Activated naive CD8-positive, alpha-beta T cell treated with anti-CD3 and anti-CD28 coated beads, Interleukin-2, amount 50 U/mL, for 16 hours (primary cell): ENCODE data around the gene CALML3.
A peak's percentile ranks its signal among the peaks of the same experiment; 100 is the strongest.

Source experiments
- DNase-seq: peaks from one replicate; pipeline ENCODE4 v3.0.0-alpha.2; 2020; ENCODE audit warnings: low read depth, low spot score

The CALML3 gene

GRCh38 chr10:5538892-5539651 is 14.3 kb downstream of the CALML3 start:
- no peak for DNase-seq

DNA sequence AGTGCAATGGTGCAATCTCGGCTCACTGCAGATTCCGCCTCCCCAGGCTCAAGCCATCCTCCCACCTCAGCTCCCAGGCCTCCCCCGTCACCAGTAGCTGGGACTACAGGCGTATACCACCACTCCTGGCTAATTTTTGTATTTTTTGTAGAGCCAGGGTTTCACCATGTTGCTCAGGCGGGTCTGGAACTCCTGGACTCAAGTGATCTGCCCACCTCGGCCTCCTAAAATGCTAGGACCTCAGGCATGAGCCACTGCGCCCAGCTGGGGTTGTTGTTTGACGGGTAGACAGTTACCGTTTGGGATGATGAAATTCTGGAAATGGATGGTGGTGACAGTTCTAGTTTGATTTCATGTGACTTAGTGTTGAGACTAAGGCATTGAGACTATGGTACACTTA is 15.3 kb downstream of the CALML3 start:
- DNase-seq = no peak

DNA sequence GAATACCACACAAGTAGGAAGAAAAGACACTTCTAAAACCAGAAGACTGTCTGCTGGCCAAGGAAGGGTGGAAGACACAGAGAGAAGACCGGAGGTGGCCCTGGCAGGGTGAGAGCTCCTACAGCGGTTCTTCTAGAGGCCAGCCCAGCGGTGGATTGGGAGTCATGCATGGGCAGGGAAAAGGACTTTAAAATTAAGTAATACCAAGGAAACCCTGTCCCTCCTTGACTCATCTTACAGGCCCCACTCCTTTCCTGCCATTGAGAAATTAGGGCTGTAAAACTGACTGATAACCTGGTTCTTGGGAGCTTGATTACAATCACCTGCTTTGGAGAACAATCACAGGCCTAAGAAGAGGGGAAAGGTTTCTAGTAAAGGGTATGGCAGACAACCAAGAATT is 16.1 kb downstream of the CALML3 start:
- no peak for DNase-seq

DNA sequence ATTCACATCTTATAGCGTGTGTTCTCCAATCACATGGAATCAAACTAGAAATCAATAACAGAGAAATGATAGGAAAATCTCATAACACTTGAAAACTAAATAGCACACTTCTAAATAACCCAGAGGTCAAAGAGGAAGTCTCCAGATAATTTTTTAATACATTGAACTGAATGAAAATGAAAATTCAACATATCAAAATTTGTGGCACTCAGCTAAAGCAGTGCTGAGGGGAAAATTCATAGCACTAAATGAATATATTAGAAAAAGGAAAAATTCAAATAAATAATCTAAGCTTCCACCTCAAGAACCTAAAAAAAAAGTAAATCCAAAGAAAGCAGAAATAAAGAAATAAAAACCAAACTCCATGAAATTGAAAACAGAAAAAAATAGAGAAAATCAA is 17.3 kb downstream of the CALML3 start:
- DNase-seq = no peak

- no peak for DNase-seq
Observed at GRCh38 chr10:5543623-5544022, 18.9 kb downstream of the CALML3 start.

DNA sequence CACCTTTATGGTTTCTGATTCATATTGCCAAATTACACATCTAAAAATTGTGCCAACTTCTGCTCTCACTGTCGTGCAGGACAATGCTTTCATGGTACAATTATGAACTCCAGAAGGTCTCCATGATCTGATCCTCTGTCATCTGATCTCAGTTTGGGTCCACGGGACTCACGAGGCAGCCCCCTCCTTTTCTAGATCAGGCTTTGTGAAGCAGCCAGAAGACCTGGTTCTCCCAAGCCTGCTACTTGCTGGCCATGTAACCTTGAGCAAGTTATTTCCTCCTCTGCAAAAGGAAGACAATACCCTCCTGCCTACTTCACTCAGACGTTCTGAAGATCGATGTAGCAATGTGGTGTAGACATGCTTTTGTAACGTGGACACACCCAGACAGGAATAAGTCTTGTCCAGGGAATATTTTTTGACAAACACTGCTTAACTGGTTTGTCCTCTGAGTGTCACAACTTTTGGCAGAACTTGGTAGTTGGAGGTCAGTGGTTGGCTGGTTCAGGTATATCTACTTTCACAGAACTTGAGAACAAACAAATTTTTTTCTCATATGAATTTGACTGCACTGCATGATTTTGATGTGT is 19.6 kb downstream of the CALML3 start:
- no peak for DNase-seq

DNA sequence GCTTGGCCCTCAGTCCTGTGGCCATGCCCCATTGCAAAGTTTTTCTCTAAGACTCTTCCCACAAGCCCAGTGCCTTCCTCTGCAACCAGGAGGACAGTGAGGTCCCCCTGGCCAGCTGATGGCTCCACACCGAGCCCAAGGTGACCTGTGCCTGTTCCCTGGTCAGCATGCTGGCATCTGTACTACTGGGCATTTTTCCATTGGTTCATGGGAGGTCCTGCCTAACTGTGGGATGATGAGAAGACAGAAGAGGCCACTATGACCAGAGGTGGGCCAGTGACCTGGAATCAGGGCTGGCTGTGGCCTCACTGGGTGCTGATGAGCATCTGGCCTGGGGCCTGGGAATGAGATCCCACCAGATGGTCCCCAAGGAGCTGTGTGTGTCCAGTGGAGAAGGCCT is 20.2 kb downstream of the CALML3 start:
- DNase-seq = no peak

GRCh38 chr10:5545426-5545777 is 20.6 kb downstream of the CALML3 start:
- DNase-seq = no peak

DNA sequence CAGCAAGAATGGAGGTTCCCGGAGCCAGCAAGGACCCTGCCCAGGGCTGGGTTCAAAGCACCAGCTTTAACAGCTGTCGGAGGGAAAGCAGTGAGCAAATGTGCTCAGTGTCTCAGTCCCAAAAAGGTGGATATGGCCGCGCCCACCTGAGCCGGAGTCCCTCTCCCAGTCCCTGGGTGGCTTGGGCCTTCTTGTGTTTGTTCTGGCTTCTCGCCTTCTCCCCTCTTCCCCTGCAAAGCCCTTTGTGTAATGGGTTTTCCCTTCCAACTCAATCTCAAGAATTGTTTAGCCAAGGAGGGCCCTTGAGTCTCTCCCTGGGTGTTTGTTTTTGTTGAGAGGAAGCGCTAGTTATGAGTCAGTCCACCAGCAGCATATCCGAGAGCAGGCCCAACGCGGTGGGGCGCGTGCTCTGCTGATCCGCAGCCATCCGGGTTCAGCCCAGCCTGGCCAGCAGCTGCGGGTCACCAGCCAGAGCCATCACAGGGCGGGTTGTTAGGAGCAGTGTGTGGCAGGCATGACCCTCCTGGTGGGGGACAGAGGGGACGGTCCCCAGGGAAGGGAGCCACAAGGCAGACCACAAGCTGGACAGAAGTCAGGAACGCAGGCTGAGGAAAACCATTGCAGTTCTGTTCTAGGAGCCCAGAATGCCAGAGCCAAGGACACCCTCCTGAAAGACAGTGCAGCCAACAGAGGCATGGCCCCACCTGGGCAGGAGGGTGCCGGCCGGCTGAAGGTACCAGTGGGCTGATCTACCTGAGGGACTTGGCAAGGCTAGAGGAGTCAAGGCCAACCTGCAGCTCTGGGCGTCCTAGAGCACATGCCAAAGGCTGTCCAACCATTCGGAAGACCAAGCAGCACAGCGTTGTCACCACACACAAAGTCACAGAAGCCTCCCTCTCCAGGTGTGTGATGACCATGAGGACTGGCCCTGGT is 21.3 kb downstream of the CALML3 start:
- DNase-seq = no peak

DNA sequence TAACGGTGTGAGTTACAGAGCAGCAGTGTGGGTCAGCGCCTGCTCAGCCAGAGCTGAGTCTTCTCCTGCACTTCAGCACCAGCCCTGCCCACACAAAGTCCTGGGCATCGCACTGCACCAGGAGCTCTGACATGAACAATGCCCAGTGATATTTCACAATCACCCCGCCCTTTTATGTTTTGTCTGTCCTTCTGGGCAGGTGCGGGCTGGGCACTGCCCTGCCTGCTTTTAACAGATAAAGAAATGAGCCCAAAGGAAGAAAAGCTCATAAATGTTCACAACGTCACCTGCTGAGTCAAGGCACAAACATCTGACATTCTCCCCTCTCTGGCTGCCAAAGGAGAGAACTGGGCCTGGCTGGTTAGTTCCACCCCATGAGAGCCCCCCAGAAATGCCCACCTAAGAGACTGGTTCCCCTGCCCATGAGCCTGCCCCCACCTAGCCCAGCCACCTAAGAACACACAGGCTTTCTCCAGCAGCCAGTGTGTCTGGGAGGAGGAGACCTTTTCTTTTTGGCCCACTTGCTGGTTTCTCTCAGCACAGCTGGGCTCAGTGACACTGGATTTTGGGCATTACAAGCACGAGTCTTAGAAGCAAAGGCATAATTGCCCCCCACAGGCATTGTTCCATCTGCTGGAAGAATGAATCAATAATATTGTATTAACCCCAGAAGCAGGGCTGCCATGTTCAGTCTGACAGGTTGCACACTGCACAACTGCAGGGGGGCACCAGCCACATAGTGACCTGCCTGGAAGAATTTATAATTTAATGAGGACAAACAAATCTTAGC is 22.3 kb downstream of the CALML3 start:
- DNase-seq = no peak

GRCh38 chr10:5547681-5547930 is 22.8 kb downstream of the CALML3 start:
- DNase-seq = no peak

GRCh38 chr10:5547931-5548660 is 23.3 kb downstream of the CALML3 start:
- no peak for DNase-seq

- DNase-seq = no peak
Observed at GRCh38 chr10:5549462-5550249, 24.9 kb downstream of the CALML3 start.

DNA sequence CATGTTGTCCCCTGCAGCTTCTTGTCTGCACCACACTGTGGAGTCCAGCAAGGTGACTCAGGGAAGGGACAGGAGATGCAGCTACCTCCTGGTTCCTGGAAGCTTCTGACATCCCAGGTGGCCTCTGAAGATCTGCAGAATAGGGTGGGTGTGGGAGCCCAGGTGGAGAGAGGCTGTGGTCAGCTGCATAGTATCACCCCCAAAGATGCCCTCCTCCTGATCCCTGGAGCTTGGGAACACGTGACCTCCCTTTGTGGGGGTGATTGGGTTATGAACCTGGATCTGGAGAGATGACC is 25.4 kb downstream of the CALML3 start:
- no peak for DNase-seq

DNA sequence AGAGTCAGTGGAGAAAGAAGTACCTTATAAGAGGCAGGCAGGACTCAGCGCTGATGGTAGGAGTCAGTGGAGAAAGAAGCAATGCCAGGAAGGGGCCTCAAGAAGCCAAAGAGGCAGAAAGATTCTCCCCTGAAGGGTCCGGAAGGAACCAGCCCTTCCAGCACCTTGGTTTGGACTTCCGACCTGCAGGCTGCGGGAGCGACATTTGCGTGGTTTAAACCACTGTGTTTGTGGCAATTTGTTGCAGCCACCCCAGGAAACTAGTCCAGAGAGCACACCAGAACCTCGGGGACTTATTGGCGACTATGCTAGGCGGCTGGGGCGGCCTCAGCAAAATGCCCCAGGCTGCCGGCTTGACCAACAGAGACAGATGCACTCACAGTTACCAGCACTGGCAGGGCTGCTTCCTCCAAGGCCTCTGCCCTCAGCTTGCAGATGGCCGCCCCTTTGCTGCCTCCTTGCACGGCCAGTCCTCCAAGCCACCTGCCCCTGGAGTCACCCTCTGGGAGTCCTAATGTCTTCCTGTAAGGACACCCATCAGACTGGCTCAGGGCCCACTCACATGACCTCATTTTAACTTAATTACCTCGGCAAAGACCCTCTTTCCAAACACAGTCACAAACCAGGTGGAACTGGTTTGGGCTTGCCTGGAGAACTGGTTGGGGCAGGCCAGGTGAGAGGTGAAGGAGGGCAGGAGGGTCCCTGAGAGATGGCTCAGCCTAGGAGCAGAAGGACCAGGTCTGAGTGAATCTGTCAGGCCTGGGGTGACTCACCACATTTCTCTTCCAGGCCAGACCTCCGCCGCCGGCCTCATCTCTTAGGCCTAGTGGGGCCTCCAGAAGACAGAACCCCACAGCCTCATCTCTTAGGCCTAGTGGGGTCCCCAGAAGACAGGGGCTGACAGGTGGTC is 26.1 kb downstream of the CALML3 start:
- DNase-seq = no peak

- DNase-seq = peak; percentile 30
Observed at GRCh38 chr10:5551531-5552375, 27.0 kb downstream of the CALML3 start.

- DNase-seq = no peak
Observed at GRCh38 chr10:5552376-5553321, 27.9 kb downstream of the CALML3 start.
